HG02852 (cell line): ENCODE results near the gene FFAR3.
A peak's percentile ranks its signal among the peaks of the same experiment; 100 is the strongest.
"Not testable (repeated sequence)": the region's sequence is repeated elsewhere in the genome, so short reads cannot be mapped to it uniquely, and the experiment has no call there.

ENCODE experiments used
- ATAC-seq: cut with Tn5 transposase; IDR thresholded peaks from one replicate; pipeline ENCODE4 v1.9.1; 2021; ENCODE audit warnings: mild to moderate bottlenecking, moderate library complexity; ENCODE audit not compliant: unreplicated experiment

Gene FFAR3

GRCh38 chr19:35399948-35400772 lies 41.9 kb downstream of the FFAR3 start:
- no peak for ATAC-seq

DNA sequence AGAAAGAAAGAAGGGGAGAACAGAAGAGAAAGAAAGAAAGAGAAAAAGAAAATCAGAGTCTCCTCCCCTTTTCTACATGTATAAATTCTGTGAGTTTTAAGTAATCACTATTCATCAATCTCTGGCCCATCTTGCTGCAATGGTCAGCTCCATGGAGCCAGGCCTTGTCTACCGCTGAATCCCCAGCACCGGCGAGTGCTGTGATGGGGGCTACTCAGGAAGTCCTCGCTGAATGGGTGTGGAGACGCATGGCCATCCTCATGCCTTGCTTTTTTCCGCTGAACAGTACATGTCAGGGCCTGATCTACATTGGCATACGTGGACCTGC lies 42.5 kb downstream of the FFAR3 start:
- no peak for ATAC-seq

DNA sequence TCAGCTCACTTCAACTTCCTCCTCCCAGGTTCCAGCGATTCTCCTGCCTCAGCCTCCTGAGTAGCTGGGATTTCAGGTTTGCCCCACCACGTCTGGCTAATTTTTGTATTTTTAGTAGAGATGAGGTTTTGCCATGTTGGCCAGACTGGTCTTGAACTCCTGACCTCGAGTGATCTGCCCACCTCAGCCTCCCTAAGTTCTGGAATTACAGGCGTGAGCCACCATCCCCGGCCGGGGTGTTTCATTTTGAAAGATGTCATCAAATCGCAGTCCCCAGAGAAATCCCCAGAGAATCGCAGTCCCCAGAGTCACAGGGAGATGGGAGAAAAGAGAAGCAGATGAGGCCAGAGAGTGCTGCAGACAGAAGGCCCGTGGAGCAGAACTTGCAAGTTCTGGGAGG lies 43.2 kb downstream of the FFAR3 start:
- ATAC-seq, result not testable (repeated sequence)

GRCh38 chr19:35403116-35403760 lies 45.0 kb downstream of the FFAR3 start:
- ATAC-seq, result no peak

- ATAC-seq, result peak; percentile 67
Observed at GRCh38 chr19:35404879-35405622, 46.8 kb downstream of the FFAR3 start.

DNA sequence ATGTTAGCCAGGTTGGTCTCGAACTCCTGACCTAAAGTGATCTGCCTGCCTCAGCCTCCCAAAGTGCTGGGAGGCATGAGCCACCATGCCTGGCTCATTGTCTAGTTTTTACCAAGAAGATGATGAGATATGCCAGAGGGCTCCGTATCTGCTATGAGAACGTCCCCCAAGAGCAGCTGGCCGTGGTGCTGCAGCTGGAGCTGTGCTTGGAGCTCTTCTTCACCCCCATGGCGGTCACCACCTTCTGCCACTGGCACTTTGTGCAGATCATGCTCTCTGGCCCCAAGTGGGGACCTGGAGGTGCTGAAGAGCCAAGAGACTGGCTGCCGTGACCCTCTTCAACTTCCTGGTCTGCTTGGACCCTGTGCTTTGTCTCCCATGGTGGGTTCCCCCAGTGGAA lies 49.4 kb downstream of the FFAR3 start:
- no peak for ATAC-seq

GRCh38 chr19:35408284-35409171 lies 50.3 kb downstream of the FFAR3 start:
- ATAC-seq, result peak; percentile 47

DNA sequence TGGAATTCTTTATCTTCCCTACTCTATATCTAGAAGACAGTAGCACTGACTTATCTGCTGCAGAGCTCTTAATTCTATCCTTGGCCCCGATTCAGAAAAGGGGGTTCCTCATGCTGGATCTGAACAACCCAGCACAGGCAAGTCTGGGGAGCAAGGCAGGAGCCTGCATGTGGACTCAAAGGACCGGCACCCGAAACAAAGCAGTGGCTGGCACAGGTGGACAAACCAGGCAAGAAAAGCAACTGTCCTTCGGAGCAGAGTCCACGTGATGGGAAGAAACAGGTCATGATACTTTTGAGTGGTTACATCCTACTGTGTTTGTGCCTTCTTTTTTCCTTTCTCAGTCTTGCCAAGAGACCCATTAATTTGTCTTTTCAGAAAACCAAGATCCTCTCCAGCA lies 50.9 kb downstream of the FFAR3 start:
- no peak for ATAC-seq
